Tibial nerve (tissue), 4 donors: Measurements from ENCODE around the gene CLDN6. TPM values are rescaled to one million over a fixed set of nuclear protein-coding genes. Genes with fewer than 3 reads are reported as not detected.

Experiments
- DNase-seq, 2 donors: peaks; one replicate each; pipeline ENCODE4 v3.0.0-alpha.2; 2019; ENCODE audit warnings: low spot score in 2 of 2
- H3K27ac ChIP-seq, 4 donors: fragments of 200-600 bp; sonication (generic) in 3 of 4; one replicate each; pipeline ENCODE4 v1.5.1; 2017 to 2019; ENCODE audit warnings: mild to moderate bottlenecking in 1 of 4
- H3K27me3 ChIP-seq, 2 donors: fragments of 200-600 bp; sonication (generic) in 1 of 2; one replicate each; pipeline versions ENCODE4 v1.5.1 to v1.6.0; 2017 to 2019
- H3K36me3 ChIP-seq, 3 donors: fragments of 200-600 bp; sonication (generic); one replicate each; pipeline ENCODE4 v1.5.1; 2018 to 2019
- H3K4me1 ChIP-seq, 4 donors: fragments of 200-600 bp; sonication (generic) in 3 of 4; one replicate each; pipeline ENCODE4 v1.5.1; 2017 to 2019
- H3K4me3 ChIP-seq, 4 donors: fragments of 200-600 bp; sonication (generic) in 3 of 4; one replicate each; pipeline ENCODE4 v1.5.1; 2017 to 2019; ENCODE audit warnings: mild to moderate bottlenecking in 1 of 4, moderate library complexity in 1 of 4
- H3K9me3 ChIP-seq, 4 donors: fragments of 200-600 bp; sonication (generic) in 3 of 4; one replicate each; pipeline ENCODE4 v1.5.1; 2017 to 2019
- CTCF ChIP-seq, 5 experiments: fragments of 200-600 bp in 3 of 5; fragments of 450-650 bp in 2 of 5; sonication (generic) in 3 of 5; IDR thresholded peaks; one replicate each; pipeline ENCODE4 v1.5.1; 2016 to 2019; ENCODE audit warnings: antibody characterized with exemption in 5 of 5, mild to moderate bottlenecking in 3 of 5, moderate library complexity in 2 of 5
- EP300 ChIP-seq, 2 donors: sonication (generic); formaldehyde crosslinking; IDR thresholded peaks; one replicate each; pipeline ENCODE4 v1.6.1; 2017; ENCODE audit warnings: antibody characterized with exemption in 2 of 2, mild to moderate bottlenecking in 1 of 2
- POLR2A ChIP-seq, 2 donors: fragments of 450-650 bp; IDR thresholded peaks; one replicate each; pipeline ENCODE4 v1.6.1; 2017; ENCODE audit warnings: antibody characterized with exemption in 2 of 2, mild to moderate bottlenecking in 2 of 2, moderate library complexity in 2 of 2
- WGBS, 2 donors: methylation state at CpG; one replicate each; pipeline ENCODE4 v1.1.5; 2018; 5-methylcytosine and 5-hydroxymethylcytosine counted together
- total RNA-seq, 4 donors: library from RNA; depleted of rRNA; stranded (reverse); fragments of >200 nt; gene quantifications; one replicate each; pipeline ENCODE4 v1.1.0, GENCODE V29; 2016

Gene CLDN6
- total RNA-seq, 4 donors from 2014 or later = not detected

- Histone ChIP-seq H3K9me3 (no peaks in the 10 kb centered on the region), H3K27ac (no peak overlapping the region), H3K4me1 (peaks cover 0 to 27% (median 9%) of the 10 kb centered on the region in 4 donors), H3K4me3 (no peak overlapping the region), H3K27me3 (peaks cover 0 to 25% of the 10 kb centered on the region in 2 donors), H3K36me3 (peaks cover 0 to 28% (median 0%) of the 10 kb centered on the region in 3 donors)
- TF ChIP-seq CTCF (IDR thresholded peaks at IDR 0.05) (no peak), POLR2A (IDR thresholded peaks at IDR 0.05) (no peak)
- 92 to 94% methylated on average over 16 to 27 of the region's 28 CpGs for WGBS, 2 donors
- DNase-seq = no peak
These were observed 42.7 kb downstream of the CLDN6 start for GRCh38 chr16:2975161-2975795.

- Histone ChIP-seq H3K27me3 (peaks cover 0 to 21% of the 10 kb centered on the region in 2 donors), H3K9me3 (no peaks in the 10 kb centered on the region), H3K4me3 (no peak overlapping the region), H3K27ac (no peak overlapping the region), H3K4me1 (peaks cover 0 to 27% (median 8%) of the 10 kb centered on the region in 4 donors), H3K36me3 (peaks cover 0 to 28% (median 0%) of the 10 kb centered on the region in 3 donors)
- DNase-seq = no peak
- WGBS, 2 donors = 88 to 90% methylated on average over 9 to 11 of the region's 15 CpGs
- no peak for TF ChIP-seq CTCF (IDR thresholded peaks at IDR 0.05)
- TF ChIP-seq POLR2A (IDR thresholded peaks at IDR 0.05) = no peak
- no peak for TF ChIP-seq EP300 (IDR thresholded peaks at IDR 0.05)
These were observed 43.5 kb downstream of the CLDN6 start for GRCh38 chr16:2974319-2975056.

- Histone ChIP-seq H3K9me3 (no peaks in the 10 kb centered on the region), H3K27ac (no peak overlapping the region), H3K4me3 (no peak overlapping the region), H3K4me1 (peaks cover 0 to 28% (median 7%) of the 10 kb centered on the region in 4 donors), H3K27me3 (peaks cover 0 to 14% of the 10 kb centered on the region in 2 donors), H3K36me3 (peaks cover 0 to 28% (median 0%) of the 10 kb centered on the region in 3 donors)
- TF ChIP-seq CTCF (IDR thresholded peaks at IDR 0.05) (no peak), POLR2A (IDR thresholded peaks at IDR 0.05) (no peak), EP300 (IDR thresholded peaks at IDR 0.05) (no peak)
- 79 to 95% methylated on average over 8 to 9 of the region's 17 CpGs for WGBS, 2 donors
- DNase-seq = no peak
These were observed 44.2 kb downstream of the CLDN6 start for GRCh38 chr16:2973605-2974318.

GRCh38 chr16:2973093-2973492, 44.9 kb downstream of the CLDN6 start:
- Histone ChIP-seq H3K4me1 (peaks cover 0 to 35% (median 11%) of the 10 kb centered on the region in 4 donors), H3K27me3 (peaks cover 0 to 15% of the 10 kb centered on the region in 2 donors), H3K9me3 (no peaks in the 10 kb centered on the region), H3K27ac (no peak overlapping the region), H3K36me3 (peaks cover 0 to 28% (median 0%) of the 10 kb centered on the region in 3 donors), H3K4me3 (no peak overlapping the region)
- no peak for DNase-seq
- TF ChIP-seq POLR2A (IDR thresholded peaks at IDR 0.05) = no peak
- no peak for TF ChIP-seq CTCF (IDR thresholded peaks at IDR 0.05)
- no peak for TF ChIP-seq EP300 (IDR thresholded peaks at IDR 0.05)
- WGBS, 2 donors = 68 to 71% methylated on average over 5 of the region's 5 CpGs
